Fibroblast of skin of scalp (primary cell): ENCODE data around the gene STRIP1.

Experiments
- DNase-seq: peaks from one replicate; pipeline ENCODE4 v3.0.0-alpha.2; 2013

STRIP1 gene

GRCh38 chr1:110051262-110051648, 16.8 kb downstream of the STRIP1 start:
- DNase-seq: peak; percentile 56

GRCh38 chr1:110053552-110054428, 19.4 kb downstream of the STRIP1 start:
- DNase-seq: peak; percentile 49

- peak; percentile 69 for DNase-seq
Observed at GRCh38 chr1:110055493-110056284, 21.3 kb downstream of the STRIP1 start.

- DNase-seq: peak; percentile 27
Observed at GRCh38 chr1:110056285-110056683, 21.9 kb downstream of the STRIP1 start.

- peak; percentile 74 for DNase-seq
Observed at GRCh38 chr1:110056776-110057175, 22.4 kb downstream of the STRIP1 start.

GRCh38 chr1:110057963-110058518, 23.6 kb downstream of the STRIP1 start:
- DNase-seq: no peak

GRCh38 chr1:110058591-110058990, 24.2 kb downstream of the STRIP1 start:
- no peak for DNase-seq

- peak; percentile 18 for DNase-seq
Observed at GRCh38 chr1:110059133-110059863, 24.9 kb downstream of the STRIP1 start.

GRCh38 chr1:110060034-110060661, 25.7 kb downstream of the STRIP1 start:
- DNase-seq: no peak

- DNase-seq: no peak
Observed at GRCh38 chr1:110060662-110061060, 26.2 kb downstream of the STRIP1 start.

- no peak for DNase-seq
Observed at GRCh38 chr1:110061341-110061740, 26.9 kb downstream of the STRIP1 start.

- no peak for DNase-seq
Observed at GRCh38 chr1:110062612-110063011, 28.2 kb downstream of the STRIP1 start.

GRCh38 chr1:110063781-110064180, 29.4 kb downstream of the STRIP1 start:
- DNase-seq: no peak

GRCh38 chr1:110064576-110065337, 30.3 kb downstream of the STRIP1 start:
- no peak for DNase-seq

GRCh38 chr1:110065841-110066240, 31.4 kb downstream of the STRIP1 start:
- DNase-seq: no peak

- DNase-seq: no peak
Observed at GRCh38 chr1:110067479-110067892, 33.1 kb downstream of the STRIP1 start.

- no peak for DNase-seq
Observed at GRCh38 chr1:110067893-110068645, 33.6 kb downstream of the STRIP1 start.

GRCh38 chr1:110068646-110069403, 34.4 kb downstream of the STRIP1 start:
- no peak for DNase-seq

- DNase-seq: no peak
Observed at GRCh38 chr1:110069404-110070281, 35.2 kb downstream of the STRIP1 start.
